Measurements from ENCODE around the gene PCK2.

PCK2 gene

DNA sequence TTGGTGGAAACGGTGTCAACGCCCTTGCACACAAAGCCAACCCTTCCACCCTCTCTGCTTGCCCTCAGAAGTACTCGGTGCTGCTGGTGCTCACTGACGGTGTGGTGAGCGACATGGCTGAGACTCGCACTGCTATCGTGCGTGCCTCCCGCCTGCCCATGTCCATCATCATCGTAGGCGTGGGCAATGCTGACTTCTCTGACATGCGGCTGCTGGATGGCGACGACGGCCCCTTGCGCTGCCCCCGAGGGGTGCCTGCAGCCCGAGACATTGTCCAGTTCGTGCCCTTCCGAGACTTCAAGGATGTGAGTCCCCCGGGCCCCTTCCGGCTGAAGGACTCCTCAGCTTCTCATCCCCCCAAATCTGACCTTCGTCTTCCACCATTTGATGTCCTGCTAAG is 17.0 kb upstream of the PCK2 start:
- DNase-seq = no peak

DNA sequence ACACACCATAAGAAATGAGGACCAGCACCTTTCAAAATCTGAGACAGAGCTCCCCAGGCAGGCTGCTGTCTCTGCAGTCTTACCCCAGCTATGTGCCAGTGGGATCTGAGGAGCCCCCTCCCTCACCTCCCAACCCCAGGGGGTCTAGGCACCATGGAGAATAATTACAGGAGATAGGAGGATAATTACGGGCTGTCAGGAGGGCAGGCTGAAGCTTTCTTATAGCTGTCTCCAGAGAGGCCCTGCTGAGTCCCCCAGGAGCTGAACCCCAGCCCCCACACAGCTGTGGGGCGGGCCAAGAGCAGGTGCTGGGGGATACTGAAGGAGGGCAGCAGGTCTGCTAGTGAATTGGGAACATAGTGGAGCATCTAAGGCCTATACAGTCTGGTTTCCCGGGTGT is 16.0 kb upstream of the PCK2 start:
- DNase-seq = no peak

DNA sequence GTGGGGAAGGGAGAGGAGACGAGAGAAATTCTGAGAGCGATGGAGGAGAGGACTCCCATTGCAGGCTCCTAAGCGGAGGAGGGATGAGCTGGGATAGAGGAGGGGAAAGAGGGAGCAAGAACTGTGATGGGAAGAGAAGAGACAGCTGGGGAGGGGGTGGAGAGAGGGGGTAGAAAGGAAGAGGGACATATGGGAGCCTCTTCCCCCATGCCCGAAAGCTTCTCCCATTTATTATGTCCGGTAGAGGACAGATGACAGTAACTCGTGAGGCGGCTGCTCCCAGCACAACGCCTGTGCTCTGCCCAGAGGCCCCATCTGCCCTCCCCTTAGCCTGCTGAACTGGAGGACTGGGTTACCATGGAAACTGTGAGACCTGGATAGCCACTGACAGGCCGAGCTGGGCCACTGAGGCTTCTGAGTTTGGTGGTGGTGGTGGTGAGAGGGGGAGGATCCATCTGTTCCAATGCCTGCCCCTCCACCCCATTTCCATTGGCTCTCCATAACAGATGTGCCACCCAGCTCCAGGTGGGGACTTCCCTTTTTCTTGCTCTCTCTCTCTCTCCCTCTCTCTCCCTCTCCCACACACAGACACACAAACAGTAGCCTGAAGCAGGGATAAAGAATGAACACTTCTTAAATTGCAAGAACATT is 14.5 kb upstream of the PCK2 start:
- no peak for DNase-seq

DNA sequence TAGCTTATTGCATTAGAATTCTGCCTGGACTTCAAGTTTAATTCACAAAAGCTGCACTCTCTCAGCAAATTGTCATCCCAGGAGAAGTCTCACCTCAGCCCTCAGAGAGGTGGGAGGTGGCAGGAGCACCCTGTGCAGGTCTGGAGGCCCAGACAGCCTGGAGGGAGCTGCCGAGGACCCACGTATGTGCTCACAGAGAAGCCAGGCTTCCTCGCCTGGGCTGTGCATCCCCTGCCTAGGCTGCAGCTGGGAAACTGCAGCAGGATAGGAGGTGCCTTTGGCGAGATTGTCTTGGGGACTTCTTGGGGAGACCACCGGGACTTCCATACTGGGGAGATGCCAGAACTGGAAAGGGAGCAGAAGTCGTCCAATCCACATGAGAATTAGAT is 14.0 kb upstream of the PCK2 start:
- DNase-seq = no peak

DNA sequence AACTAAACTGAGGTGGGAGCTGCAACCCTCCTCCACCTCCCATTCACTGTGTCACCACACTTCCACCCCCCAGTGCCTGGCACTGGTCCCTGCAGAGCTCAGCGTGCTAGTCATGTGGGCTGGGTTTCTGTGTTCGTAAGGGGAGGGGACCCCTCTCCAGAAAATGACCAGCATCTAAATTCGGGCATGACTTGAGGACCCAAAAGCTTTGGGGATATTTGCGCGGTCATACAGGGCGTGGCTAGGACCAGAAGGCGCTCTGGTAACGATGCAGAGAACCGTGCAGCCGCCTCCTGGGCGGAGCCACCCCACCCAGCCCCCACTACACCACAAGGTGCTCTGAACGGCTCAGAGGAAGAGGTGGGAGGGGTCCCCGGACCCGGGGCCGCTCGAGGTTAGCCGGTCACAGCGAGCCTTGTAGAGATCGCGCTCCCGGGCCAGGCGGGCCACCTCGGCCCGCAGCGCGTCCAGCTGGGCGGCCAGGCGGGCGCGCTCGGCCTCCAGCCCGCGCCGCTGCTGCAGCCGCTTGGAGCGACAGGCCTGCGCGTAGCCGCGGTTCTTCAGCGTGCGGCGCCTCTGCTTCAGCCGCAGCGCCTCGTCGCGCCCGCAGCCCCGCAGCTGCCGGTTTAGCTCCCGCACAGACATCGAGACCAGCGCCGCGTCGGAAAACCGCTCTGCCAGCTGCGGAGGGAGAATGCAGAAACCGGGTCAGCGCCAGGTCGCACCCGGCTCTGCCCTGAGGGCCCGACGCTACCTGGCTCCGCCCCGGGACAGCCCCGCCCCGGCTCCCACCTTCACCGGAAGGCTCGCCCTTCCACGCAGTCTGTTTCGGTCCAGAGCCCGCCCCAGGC is 13.0 kb upstream of the PCK2 start:
- no peak for DNase-seq

DNA sequence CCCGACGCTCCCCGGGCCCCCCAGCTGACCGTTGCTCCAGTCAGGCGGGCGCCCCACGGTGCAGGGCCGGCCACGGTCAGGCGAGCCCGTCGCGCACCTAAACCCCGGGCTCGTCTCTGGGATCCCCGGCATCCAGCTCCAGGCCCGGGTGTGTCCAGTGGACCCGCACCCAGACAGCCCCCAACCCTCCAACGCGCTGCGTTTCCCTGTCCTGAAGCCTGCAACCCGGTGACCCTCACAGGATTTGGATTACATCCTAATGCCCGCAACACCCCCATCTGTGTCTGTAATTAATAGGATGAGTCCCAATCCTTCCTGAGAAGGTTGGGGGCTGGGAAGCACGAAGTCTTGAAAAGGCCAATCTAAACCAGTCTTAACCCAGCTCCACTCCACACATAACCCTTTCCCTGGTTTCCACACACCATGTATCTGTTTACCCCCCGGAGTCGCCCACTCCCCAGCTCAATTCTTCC is 12.3 kb upstream of the PCK2 start:
- DNase-seq = no peak

DNA sequence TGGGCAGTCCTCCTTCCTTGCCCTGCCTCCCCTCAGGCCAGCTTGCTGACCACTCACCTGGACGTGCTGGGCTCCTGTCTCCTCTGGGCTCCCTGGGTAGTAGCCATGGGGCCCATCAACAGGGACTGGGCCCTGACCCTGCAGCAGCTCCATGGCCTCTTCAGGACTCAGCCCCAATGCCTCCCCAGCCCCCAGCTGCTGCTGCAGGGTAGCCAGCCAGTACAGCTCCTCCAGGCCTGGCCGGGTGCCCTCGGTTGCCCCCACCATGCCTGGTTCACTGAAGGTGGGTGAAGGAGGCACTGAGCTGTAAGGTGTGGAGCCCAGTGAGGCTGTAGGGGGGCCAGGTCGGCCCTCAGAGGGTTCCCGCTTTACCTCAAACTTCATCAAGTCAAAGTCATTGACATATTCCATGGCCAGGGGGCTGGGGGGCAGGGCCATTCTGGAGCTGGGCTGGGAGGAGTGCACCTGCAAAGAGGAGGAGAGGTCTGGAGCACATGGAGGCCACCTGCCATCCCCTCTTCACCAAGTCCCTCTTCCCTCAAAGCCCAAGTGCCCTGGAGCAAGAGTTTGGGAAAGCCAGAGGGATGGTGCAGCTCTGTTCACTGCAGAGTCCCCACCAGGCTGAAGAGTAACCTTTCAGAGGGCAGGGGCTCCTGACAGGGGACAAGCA is 11.6 kb upstream of the PCK2 start:
- DNase-seq = no peak

DNA sequence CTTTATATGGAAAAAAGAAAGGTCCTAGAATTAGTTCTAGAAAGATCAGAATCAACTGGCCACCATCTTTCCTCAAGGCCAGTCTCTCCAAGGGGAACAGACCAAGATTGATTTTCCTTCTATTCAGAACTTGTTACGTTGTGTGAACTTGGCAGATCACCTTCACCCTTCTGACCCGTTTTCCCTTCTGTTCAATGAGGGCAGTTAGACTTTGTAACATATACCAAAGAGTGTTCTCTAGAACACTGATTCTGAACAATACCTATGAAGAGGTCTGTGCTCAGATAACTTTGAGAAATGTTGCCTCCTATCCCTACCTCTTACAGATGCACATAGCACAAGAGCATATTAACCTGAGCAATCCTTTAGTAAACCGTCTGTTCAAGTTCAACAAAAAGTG is 10.6 kb upstream of the PCK2 start:
- DNase-seq = no peak

DNA sequence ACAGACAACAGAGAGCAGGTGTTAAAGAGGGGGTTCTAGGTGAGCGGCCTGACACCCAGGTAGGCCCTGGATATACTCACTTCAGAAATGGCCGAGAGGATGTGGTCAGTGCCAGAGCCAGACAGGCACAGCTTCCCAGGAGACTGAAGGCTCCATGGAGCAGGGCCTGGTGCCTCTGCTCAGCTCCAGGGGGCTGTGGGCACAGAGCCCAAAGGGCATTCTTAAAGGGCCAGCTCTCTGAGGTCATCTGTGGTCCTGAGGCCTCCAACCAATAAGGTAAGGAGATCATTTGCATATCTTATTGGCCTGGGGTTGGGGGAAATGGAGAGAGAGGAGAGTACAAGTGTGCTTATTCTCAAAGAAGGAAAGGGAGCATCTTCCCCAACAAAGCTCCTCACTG is 9.7 kb upstream of the PCK2 start:
- DNase-seq = no peak

DNA sequence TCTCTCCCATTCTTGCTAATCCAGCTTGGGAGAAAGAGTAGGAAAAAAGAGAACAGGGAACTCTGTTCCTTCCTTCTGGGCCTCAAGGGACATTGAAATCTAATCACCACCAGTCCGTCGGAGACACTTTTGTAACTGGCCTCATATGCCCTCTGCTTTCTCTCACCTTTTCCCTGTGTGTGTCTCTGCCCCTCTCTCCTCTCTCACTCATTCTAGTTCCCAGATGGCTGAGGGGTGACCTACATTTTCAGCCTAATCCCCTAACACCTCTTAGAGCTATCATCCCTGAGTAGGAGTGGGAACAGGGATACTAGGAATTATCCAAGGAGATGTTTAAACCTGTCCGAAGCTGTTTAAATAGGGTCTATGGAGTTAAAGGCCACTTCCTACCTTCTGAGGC is 8.9 kb upstream of the PCK2 start:
- no peak for DNase-seq

DNA sequence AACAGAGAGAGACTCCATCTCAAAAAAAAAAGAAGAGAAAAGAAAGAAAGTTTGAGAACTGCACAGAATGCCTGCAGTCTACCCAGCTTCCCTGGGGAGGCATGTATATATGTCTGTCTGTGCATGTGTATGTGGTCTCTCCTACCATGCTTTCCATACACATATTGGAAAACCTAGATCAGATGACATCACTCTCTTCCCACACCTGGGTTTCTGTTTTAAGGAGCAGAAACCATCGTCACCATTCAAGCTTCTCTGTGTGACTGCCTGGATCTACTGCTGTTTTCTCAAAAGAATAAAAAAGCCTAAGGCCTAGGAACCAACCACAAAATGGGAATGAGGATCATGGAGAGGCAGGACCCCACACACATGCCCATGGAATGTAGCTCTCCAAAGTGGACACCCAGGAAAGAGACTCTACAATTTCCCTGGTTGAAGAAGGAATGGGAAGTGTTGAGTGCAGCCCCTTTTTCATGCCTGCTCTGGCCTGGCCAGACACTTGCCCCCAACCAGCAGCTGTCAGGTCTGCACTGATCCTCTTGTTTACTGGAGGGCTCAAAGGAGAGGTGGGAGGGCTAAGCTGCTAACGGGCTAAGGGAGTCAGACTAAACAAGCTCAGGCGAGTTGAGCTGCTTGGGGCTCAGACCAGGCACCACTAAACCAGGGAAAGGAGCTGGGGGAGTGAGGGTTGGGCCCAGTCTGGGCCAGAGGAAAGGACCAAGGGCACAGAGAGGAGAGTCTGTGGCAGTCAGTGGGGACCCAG is 7.7 kb upstream of the PCK2 start:
- no peak for DNase-seq

DNA sequence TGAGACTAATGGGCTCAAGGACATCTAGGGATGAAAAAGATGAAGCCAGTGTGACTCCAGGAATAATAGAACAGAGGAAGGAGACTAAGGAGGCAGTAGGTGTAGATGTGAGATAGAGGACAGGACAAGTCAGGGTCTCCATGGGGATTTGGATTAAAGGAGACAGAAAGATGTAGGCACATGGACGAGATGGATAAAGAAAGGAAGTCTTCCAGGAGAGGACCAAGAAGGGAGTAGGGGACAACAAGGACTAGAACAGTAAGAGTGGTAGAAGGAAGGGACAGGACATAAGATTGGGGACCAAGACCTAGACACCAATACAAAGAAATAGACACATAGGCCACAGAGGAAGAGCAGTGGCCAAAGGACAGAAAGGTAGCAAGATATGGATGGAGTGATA is 7.1 kb upstream of the PCK2 start:
- DNase-seq = no peak

DNA sequence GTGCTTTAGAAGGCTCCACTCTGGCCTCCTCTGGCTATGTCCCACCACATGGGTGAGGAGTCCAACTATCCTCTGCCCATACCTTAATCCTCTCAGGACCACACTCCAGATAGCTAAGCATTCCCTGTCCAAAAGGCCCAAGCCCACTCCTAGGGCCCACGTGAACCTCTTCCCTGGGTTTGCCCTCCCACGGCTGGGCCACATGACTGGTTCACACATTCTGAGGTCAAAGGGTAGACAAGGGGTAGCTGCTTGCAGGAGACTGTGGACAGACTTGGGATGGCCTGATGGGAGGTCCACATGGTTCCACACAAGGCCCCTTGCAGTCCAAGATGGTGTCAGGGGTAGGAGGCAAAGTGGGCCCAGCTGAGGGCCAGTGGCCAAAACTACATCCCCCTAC is 6.0 kb upstream of the PCK2 start:
- DNase-seq = no peak

DNA sequence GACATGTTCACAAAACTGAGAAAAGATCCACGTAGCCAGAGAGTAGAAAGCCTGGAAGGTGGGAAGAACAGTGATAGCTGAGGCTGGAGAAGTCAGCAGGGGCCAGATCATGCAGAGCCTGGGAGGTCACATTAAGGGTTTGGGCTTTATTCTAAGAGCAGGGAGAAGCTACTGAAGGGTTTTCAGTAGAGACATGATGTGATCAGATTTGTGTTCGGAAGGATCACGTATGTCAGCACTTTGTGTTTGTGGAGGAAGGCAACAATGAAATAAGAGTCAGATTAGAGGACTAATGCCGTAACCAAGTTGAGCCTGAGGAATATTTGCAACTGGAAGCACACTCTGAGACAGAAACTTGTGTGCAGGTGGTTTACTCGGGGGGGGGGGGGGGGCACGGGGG is 4.2 kb upstream of the PCK2 start:
- no peak for DNase-seq

DNA sequence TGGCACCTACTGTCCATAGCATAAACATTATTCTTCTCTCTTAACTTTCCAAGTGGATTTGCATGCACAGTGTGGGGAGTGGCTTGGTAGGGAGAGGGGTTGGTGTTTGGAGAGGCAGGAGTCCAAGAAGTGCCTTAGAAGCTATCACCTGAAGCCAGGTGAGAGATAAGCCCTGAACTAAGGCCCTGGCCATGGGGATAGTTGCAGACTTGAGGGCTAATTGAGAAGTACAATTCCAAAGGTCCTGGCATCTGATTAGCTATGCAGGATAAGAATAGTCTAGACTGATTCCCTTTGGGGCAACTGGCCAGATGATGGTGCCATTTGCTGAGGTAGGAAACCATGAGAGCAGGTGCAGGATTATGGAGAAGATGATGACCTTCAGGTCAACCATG is 2.0 kb upstream of the PCK2 start:
- no peak for DNase-seq

DNA sequence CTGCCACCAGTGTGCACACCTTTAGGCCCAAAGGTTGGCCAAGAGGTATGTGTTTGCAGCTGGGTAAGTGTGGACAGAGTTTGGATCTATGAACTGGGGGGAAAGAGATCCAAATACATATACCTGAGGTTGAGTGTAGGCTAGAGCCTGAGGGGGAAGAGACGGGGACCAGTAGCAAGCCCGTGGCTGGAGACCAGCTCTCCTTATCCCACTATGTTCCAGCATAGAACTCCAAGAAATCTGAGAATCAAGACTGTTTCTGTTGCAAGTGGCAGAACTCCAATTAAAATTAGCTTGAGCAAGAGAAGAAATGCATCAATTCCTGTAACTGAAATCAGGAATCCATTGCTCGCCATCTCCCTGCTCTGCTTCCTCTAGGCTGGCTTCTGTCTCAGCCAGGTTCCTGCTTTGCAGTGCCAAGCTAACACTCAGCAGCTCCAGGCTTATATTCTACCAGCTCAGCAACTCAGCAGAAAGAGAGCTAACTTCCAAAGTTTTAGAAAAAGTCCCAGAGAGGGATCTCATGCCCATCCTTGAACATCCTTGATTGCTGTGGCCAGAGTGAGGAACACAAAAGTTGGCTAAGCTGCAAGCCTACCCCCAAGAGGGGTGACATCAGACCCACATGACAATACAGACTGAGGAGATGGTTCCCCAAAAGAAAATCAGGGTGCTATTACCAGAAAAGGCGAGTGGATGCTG is 1.5 kb upstream of the PCK2 start:
- DNase-seq = no peak

DNA sequence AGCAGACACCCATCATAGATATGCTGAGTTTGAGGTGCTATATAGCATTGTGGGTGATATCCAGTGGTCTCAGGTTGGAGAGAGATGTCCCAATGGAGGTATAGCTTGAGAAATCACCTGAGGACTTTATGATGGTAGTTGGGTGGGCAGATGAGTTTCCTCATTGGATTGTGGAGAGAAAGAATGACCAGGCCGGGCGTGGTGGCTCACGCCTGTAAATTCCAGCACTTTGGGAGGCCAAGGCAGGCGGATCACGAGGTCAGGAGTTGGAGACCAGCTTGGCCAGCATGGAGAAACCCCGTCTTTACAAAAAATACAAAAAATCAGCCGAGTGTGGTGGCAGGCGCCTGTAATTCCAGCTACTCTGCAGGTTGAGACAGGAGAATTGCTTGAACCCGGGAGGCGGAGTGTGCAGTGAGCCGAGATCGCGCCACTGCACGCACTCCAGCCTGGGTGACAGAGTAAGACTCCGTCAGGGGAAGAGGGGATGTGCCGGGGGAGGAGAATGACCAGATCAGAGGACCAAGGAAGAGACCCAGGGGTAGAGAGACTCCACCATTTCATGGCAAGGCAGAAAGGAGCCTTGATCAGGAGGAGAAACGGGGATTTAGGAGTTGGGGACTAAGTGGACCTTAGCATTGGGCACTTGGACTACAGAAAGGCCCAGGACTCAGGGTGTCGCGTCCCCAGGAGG is 757 bp upstream of the PCK2 start:
- DNase-seq = no peak

DNA sequence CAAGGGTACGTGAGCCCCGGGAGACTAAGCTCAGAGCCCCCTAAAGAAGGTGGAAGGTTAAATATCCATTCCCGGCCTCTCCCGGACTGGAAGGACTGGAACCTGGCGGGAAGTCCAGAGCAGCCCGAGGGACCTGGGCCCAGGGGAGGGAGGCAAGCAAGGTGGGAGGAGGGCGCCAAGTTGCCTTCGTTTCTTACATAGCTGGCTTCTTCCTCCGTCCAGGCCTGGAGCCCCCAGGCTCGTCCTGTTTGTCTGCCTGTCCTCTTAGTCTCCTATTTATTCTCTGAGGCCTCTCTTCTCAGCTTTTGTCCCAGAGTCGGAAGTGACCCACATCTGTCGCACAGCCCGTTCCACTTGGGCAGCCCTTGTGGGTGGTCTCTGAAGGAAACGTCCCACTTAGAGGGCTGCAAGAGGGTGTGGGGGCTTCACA is 745 bp downstream of the PCK2 start:
- no peak for DNase-seq

DNA sequence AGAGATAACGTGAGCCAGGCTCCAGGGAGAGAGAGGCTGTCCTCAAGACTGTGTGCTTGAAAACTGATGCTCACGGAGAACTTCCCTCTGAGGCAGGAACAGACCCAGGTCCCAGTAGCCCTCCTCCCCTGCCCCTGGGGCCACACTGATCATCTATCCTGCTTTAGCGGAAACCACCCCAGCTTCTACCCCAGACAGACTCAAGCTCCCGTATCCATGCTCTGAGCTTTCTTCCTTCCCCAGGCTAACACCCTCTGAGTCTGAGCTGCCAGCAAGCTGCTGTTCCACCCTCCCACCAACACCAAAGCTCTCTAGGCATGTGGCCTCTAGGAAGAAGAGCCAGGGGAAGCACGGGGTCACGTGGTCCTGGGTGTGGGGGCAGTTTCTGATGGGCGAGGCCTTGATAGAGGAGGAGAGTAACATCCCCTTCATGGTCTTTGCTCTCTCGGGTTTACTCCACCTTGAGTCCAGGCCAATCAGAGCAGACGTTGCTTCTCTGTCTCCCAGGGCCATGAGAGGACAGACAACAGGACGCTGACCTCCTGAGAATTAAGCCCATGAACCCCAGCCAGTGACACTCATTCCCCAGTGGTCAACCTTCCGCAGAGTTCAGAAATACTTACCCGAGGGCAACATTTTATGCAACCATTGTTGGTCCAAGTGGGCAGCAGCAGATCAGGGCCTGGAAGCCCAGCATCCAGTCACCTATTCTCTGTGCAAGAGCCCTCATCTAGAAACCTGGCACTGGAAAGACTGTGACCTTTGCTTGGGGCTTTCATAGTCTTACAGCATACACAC is 1.4 kb downstream of the PCK2 start:
- no peak for DNase-seq

DNA sequence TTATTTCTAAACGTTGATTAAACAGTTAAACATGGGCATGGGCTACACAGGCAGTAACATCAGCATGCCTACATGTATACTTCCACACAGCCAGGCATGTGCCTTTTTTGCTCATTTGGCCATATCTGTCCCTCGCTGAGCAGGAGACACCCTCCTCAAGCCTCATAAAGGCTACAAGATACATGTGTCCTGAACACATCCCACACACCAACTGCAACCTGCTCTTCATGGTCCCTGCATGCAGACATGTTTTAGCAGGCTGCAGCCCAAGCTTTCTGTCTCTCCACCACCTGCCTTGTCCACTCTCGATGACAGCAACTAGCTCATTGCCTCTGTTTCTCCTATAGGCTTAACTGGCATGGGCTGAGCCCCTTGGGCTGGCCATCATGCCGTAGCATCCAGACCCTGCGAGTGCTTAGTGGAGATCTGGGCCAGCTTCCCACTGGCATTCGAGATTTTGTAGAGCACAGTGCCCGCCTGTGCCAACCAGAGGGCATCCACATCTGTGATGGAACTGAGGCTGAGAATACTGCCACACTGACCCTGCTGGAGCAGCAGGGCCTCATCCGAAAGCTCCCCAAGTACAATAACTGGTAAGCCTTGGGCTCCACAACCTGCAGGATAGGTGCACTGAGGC is 2.6 kb downstream of the PCK2 start:
- DNase-seq = no peak

Measured in NCI-H1048 (cell line).